ENCODE data around the gene RNF224.

Gene RNF224
- 0 reads per million in 2 experiments for total RNA-seq

GRCh38 chr9:137227054-137227852 is at the start of gene RNF224:
TSS of gene RNF224 (plus strand) at chr9:137227502. CDS start at chr9:137228336, 834 bp downstream.
- peak; percentile 74 for DNase-seq (ENCODE audit: low read depth)

GRCh38 chr9:137178201-137178938 is 48.9 kb upstream of the RNF224 start:
- no peak for DNase-seq (ENCODE audit: low read depth)

DNA sequence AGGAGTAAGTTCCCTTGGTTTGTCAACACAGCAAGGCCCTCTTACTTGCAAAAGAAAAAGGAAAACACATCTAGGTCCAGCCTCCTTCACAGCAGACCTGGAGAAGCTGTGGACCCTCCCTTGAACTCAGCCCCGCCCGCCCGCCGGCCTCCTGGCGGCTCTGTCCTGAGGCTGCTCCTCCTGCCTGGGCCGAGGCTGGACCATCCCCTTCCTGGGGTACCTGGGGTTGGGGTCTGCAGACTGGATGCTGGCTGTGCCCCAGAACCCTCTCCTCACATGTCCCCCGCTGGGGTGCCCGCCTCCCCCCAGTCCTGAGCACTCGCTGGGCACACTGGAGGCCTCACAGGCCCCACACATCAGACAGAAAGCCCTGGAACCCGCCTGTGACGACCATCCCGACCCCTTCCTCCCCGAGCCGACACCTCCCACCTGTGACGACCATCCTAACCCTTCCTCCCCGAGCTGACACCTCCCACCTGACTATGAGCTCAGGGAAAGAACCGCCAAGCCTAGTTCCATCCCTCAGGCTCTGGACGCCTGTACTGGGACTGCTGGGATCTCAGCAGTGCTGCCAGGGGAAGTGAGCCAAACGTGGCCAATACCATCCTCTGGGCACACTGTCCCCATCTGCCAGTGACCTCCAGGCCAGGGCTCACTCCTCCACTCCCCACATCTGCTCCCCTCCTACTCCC is 48.2 kb upstream of the RNF224 start:
- no peak for DNase-seq (ENCODE audit: low read depth)

DNA sequence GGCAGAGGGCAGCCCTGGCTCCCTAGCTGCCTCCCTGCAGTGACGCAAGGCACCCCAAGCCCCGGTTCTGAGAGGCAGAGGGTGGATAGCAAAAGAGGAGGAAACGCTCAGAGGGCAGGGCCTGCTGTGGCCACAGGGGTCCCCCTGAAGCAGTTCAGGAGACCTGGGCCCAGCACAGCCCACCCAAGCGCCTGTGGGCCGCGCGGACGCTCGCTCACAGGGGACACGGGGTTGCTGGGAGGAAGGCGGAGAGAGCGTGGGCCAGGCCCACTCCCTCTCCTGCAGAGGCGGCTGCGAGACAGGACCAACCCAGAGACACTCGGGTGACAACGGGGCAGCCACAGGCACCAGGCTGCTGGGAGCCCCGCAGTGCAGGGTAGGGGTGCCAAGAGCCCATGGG is 47.5 kb upstream of the RNF224 start:
- DNase-seq (ENCODE audit: low read depth) = no peak

GRCh38 chr9:137180491-137180890 is 46.8 kb upstream of the RNF224 start:
- no peak for DNase-seq (ENCODE audit: low read depth)

- no peak for DNase-seq (ENCODE audit: low read depth)
Measured at GRCh38 chr9:137181680-137182079, 45.6 kb upstream of the RNF224 start.

DNA sequence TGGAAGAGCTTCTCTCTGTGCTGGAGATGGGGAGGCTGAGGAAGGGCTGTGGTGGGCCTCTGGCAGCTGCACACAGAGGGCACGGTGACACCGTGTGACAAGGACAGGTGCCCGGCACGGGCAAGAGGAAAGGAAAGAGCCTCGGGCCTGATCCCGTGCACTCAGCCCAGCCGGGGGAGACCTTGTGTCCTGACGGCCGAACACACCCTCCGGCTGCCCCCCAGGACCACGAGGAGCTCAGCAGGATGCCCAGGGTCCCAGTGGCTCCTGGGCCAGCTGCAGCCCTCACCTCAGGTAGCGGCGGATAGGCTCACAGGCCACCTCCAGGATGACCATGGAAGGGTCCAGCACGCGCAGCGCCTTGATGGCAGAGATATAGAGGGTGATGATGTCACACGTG is 44.5 kb upstream of the RNF224 start:
- DNase-seq (ENCODE audit: low read depth) = no peak

DNA sequence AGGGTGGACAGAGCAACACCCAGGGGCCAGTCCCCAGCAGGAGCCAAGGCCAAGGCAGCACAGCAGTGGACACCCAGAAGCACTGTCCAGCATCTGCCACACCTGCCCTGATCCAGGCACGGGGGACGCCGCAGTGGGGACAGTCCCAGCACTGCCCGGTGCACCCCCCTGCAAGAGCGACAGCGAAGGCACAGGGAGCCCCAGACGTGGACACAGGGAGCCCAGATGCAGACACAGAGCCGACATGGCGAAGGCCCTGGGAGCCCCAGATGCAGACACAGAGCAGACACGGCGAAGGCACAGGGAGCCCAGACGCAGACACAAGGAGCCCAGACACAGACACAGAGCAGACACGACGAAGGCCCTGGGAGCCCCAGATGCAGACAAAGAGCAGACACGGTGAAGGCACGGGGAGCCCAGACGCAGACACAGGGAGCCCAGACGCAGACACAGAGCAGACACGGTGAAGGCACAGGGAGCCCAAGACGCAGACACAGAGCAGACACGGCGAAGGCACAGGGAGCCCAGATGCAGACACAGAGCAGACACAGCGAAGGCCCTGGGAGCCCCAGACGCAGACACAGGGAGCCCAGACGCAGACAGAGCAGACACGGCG is 43.2 kb upstream of the RNF224 start:
- DNase-seq (ENCODE audit: low read depth) = no peak

DNA sequence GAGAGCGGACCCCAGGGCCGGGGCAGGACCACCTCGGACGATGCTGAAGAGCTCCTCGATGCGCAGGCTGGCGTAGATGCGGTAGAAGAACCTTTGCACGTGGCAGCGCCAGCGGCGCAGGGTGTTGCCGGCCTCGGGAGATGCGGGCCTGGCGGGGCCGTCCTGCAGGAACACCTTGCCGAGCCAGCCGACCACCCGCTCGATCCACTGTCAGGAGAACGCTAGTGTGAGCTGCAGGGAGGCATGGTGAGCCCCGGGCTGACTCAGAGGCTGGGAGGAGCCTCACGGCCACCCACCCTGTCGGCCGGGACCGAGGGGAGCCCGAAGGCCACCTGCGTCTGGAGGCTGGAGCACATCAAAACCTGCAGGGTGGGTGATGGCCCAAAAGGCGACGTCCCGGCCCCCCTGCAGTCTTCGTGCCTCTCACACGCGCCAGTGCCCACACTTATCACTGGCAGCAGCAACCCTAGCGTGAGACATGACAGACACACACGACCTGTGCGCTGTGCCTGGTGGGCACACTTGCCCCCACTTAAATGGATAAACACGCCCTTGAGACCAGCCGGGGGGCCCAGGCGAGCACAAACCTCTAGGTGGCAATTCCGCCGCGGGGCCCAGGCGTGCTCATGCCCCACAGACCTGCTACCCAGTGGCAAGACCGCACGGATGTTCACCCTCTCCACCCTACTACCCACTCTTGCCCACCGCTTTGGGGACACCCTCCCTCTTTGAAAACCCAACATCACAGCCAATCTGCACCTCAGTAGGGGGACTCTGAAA is 42.2 kb upstream of the RNF224 start:
- DNase-seq (ENCODE audit: low read depth) = no peak

GRCh38 chr9:137185921-137186320 is 41.4 kb upstream of the RNF224 start:
- no peak for DNase-seq (ENCODE audit: low read depth)

GRCh38 chr9:137186385-137186784 is 40.9 kb upstream of the RNF224 start:
- DNase-seq (ENCODE audit: low read depth) = no peak

GRCh38 chr9:137187386-137187785 is 39.9 kb upstream of the RNF224 start:
- DNase-seq (ENCODE audit: low read depth) = no peak

DNA sequence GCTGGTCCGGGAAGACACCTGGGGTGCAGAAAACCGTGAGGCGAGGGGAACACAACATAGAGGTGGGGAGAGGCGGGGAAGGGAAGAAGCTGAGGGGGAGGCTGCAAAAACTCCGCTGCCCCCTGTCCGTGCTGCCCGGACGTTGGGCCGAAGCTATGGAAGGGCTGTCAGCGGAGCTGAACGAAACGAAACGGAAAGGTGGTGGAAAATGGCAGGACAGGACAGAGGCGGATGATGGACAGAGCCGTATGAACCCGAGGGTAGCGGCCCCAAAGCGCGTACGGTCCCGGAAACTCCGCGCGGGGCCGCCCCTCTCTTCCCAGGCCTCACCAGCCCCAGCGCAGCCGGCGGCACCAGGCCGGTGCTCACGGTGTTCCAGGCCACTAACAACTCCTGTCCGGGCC is 39.2 kb upstream of the RNF224 start:
- DNase-seq (ENCODE audit: low read depth) = no peak

- DNase-seq (ENCODE audit: low read depth) = peak; percentile 87
Measured at GRCh38 chr9:137188490-137189296, 38.6 kb upstream of the RNF224 start, which contains the start of the genes ANAPC2 and SSNA1. TSS of gene ANAPC2 (minus strand) at chr9:137188560. CDS start at chr9:137188532, 28 bp downstream. TSS of gene SSNA1 (plus strand) at chr9:137188676. CDS start at chr9:137188727, 51 bp downstream.

DNA sequence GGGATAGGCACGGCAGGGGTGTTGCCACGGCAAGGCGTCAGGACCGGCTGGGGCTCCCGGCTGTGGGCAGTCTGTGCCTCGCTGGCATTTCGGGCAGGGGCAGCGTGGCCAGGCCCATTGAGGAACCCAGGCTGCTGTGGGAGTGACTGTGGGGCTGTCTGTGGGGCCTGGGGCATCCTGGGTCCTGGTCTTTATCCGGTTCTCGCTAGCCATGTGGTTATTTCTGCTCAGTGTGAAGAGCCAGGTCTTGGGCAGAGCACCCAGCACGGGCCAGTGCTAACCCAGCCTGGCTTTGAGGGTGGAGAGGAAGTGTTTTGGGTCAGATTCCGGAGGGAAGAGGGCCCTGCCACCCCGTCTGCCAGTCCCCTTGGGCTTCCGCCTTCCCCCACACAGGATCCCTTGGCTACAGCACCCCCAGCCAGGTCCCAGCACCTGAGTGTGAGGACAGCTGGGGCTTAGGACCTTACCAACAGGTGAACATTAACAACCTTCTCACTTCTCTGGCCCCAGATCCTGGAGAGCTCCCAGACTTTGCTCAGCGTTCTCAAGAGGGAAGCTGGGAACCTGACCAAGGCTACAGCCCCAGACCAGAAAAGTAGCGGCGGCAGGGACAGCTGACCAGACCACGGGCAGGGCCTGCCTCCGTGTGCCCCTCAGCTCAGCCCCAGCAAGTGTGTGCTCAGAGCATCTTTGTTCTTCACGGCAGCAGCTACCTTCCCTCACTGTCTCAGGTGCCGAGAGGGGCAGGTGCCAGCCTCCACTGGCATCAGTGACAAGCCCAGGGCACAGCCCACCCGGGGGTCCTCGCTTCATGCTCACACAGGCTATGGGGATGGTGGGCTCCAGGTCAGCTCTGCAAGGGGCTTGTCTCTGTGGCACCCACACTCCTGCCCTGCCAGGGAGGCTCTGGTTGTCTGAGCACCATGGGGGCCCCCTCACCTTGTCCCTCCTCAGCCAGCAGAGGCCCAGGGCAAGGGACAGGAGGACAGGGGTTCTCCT is 37.7 kb upstream of the RNF224 start:
- DNase-seq (ENCODE audit: low read depth) = no peak

- DNase-seq (ENCODE audit: low read depth) = no peak
Measured at GRCh38 chr9:137190315-137190856, 36.9 kb upstream of the RNF224 start.

- no peak for DNase-seq (ENCODE audit: low read depth)
Measured at GRCh38 chr9:137191245-137191644, 36.1 kb upstream of the RNF224 start.

GRCh38 chr9:137191691-137192447 is 35.4 kb upstream of the RNF224 start:
- no peak for DNase-seq (ENCODE audit: low read depth)
